ENCODE measurements around the gene ZNF260. TPM values are rescaled to one million over a fixed set of nuclear protein-coding genes. Genes with fewer than 3 reads are reported as not detected.

Gene ZNF260
- total RNA-seq, 1 donor from 2014 or later: 20.6 TPM

DNA sequence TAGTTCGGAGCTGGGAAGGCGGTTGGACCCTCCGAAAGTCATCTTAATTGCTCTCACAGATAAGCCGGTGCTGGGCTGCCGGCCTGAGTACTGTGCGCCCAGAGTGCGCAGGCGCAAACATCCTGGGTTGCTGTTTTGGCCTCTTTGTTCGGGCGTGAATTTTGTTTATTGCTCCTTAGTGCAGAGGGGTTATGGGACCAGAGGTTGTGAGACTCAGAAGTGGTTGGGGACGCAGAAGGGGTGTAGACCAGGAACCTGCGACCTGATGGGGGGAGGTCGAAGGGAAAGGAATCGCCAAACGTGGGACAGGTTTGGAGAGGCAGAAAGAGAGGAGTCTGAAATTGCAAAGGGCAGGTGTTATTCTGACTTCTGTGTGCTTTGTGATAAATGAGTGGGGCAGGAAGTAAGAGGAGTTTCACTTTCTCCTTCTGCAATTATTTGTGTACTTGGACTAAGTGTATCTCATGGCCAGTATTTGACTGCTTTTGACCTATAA, 38.1 kb downstream of the ZNF260 start:
- TF ChIP-seq CTCF (IDR thresholded peaks at IDR 0.05; ENCODE audit: unreplicated experiment): no peak
- Mint-ChIP-seq H3K27me3 (ENCODE audit: unreplicated experiment) (peaks cover 12% of the 10 kb centered on the region), H3K9me3 (ENCODE audit: unreplicated experiment) (peaks cover 24% of the 10 kb centered on the region), H3K36me3 (ENCODE audit: low read depth, unreplicated experiment) (peaks cover 35% of the 10 kb centered on the region), H3K4me3 (ENCODE audit: unreplicated experiment) (peak overlapping the region; percentile 99), H3K27ac (ENCODE audit: unreplicated experiment) (peak overlapping the region; percentile 100), H3K4me1 (ENCODE audit: unreplicated experiment) (peaks cover 22% of the 10 kb centered on the region)
- DNase-seq (ENCODE audit: low spot score): no peak

DNA sequence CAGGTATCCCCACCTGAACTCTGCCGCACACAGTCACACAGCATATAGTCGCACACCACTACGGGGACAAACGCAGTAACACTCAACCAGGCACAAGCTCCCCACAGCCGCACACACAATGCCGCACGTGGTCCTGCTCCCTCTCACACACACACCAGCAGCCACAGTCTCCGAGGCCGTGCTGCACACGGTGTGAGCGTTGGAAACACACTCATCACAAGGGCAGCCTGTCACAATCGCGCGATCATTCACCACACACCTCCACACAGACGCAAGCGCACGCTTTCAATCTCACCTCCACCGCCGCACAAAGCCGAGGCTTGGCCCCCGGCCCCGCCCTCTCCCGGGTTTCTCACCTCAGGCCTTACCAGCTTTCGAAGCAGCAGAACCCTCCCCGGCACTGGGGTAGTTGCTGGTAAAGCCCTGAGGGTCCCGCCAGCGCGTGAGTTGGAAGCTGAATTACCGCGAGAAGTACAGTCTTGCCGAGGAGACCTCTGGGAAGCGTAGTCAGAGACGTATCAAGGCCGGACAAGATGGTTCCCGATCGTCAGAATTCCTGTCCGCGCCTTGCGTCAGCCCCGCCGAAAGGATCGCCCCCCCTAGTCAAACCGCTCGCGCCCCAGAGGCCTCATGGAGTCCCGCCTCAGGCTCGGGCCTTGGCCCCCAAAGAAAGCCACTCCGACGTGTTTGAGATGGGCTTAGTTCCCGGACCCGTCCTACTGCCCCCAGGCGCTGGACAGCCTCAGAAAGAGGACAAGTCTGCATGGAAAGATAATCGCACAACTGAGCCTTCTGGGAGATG, 38.8 kb downstream of the ZNF260 start, which contains the start of gene ZNF566:
Gene ZNF566, minus strand, starts transcription at position 444 of the 802 bp plus-strand sequence. CDS start 13,004 bp downstream, outside the sequence.
- Mint-ChIP-seq H3K27ac (ENCODE audit: unreplicated experiment) (peak within 1 kb of the TSS; percentile 100), H3K9me3 (ENCODE audit: unreplicated experiment) (peaks cover 24% of the 10 kb centered on the region), H3K4me3 (ENCODE audit: unreplicated experiment) (peak within 1 kb of the TSS; percentile 99), H3K4me1 (ENCODE audit: unreplicated experiment) (peaks cover 22% of the 10 kb centered on the region), H3K36me3 (ENCODE audit: low read depth, unreplicated experiment) (peaks cover 35% of the 10 kb centered on the region), H3K27me3 (ENCODE audit: unreplicated experiment) (peaks cover 12% of the 10 kb centered on the region)
- DNase-seq (ENCODE audit: low spot score): peak; percentile 87
- TF ChIP-seq CTCF (IDR thresholded peaks at IDR 0.05; ENCODE audit: unreplicated experiment): no peak

DNA sequence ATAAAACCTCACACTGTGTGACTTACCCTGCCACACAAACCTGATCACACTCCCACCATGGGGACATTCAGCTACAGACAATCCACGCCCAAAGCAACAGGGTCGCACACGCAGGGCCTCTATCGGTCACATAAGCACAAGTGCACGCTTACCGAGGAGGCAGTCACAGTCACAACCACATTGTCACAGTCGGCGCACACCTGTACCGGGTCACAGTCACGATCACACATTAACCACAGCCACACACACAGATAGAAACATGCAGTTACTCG, 39.3 kb downstream of the ZNF260 start:
- peak overlapping the region; percentile 99 for H3K4me3 Mint-ChIP-seq (ENCODE audit: unreplicated experiment)
- H3K9me3 Mint-ChIP-seq (ENCODE audit: unreplicated experiment): peaks cover 24% of the 10 kb centered on the region
- H3K36me3 Mint-ChIP-seq (ENCODE audit: low read depth, unreplicated experiment): peaks cover 35% of the 10 kb centered on the region
- peaks cover 12% of the 10 kb centered on the region for H3K27me3 Mint-ChIP-seq (ENCODE audit: unreplicated experiment)
- peaks cover 22% of the 10 kb centered on the region for H3K4me1 Mint-ChIP-seq (ENCODE audit: unreplicated experiment)
- TF ChIP-seq CTCF (IDR thresholded peaks at IDR 0.05; ENCODE audit: unreplicated experiment): no peak
- DNase-seq (ENCODE audit: low spot score): no peak
- peak overlapping the region; percentile 100 for H3K27ac Mint-ChIP-seq (ENCODE audit: unreplicated experiment)

- H3K4me1 Mint-ChIP-seq (ENCODE audit: unreplicated experiment): peaks cover 22% of the 10 kb centered on the region
- no peak for DNase-seq (ENCODE audit: low spot score)
These were observed 39.8 kb downstream of the ZNF260 start for GRCh38 chr19:36488118-36488845.

More at GRCh38 chr19:36488118-36488845, 39.8 kb downstream of the ZNF260 start:
- H3K27ac Mint-ChIP-seq (ENCODE audit: unreplicated experiment): no peak overlapping the region
- H3K4me3 Mint-ChIP-seq (ENCODE audit: unreplicated experiment): peak overlapping the region; percentile 99
- peaks cover 35% of the 10 kb centered on the region for H3K36me3 Mint-ChIP-seq (ENCODE audit: low read depth, unreplicated experiment)
- peaks cover 12% of the 10 kb centered on the region for H3K27me3 Mint-ChIP-seq (ENCODE audit: unreplicated experiment)
- TF ChIP-seq CTCF (IDR thresholded peaks at IDR 0.05; ENCODE audit: unreplicated experiment): no peak
- H3K9me3 Mint-ChIP-seq (ENCODE audit: unreplicated experiment): peaks cover 24% of the 10 kb centered on the region

All from endothelial cell (in vitro differentiated cells).